ENCODE measurements around the gene LCE3E. TPM values are rescaled to one million over a fixed set of nuclear protein-coding genes. Genes with fewer than 3 reads are reported as not detected.

LCE3E gene
- total RNA-seq, 1 experiment from 2014 or later = not detected

DNA sequence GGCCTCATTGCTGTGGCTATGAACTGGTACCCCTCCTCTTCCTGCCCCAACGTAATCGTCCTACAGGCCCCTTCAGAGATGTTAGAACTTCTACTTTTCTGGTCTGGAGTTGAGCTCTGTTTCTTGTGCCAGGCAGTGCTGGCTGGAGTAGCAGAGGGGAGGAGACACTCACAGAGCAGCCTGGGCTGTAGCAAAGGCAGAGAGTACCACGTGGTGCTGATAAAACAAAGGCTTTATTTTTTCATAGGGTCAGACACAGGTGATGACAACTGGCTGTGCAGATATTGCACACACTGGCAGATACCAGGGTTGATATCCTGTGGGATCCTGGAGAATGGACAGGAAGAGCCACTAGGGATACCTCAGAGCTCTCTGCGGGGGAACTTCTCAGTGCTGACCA is 29.1 kb downstream of the LCE3E start:
- DNase-seq = no peak
- Histone ChIP-seq H3K27me3 (ENCODE audit: control insufficient read depth, insufficient read depth, low read length) (no peaks in the 10 kb centered on the region), H3K36me3 (replicated peaks; ENCODE audit: control insufficient read depth, insufficient read depth, low read length) (no peaks in the 10 kb centered on the region), H3K4me3 (ENCODE audit: insufficient read depth, low read depth, low read length) (no peak overlapping the region)

DNA sequence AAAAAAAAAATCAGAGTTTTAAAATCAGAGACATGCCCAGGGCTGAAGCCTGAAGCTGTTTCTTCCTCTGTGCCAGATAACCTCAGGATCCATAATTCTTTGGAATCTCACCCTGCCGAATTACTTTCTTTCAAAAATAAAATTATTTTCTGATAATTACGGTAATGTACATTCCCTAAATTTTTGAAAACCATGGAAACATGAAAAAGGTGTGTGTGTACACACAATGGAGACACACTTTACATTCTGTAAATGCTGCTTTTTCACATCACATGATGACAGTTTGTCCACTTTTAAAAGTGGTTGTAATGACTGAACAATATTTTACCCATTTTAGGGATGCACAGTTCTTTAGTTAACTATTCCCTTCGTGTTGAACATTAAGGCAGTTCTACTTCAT is 30.8 kb downstream of the LCE3E start:
- no peaks in the 10 kb centered on the region for H3K36me3 ChIP-seq (replicated peaks; ENCODE audit: control insufficient read depth, insufficient read depth, low read length)
- DNase-seq = no peak
- H3K27me3 ChIP-seq (ENCODE audit: control insufficient read depth, insufficient read depth, low read length) = no peaks in the 10 kb centered on the region
- no peak overlapping the region for H3K4me3 ChIP-seq (ENCODE audit: insufficient read depth, low read depth, low read length)

DNA sequence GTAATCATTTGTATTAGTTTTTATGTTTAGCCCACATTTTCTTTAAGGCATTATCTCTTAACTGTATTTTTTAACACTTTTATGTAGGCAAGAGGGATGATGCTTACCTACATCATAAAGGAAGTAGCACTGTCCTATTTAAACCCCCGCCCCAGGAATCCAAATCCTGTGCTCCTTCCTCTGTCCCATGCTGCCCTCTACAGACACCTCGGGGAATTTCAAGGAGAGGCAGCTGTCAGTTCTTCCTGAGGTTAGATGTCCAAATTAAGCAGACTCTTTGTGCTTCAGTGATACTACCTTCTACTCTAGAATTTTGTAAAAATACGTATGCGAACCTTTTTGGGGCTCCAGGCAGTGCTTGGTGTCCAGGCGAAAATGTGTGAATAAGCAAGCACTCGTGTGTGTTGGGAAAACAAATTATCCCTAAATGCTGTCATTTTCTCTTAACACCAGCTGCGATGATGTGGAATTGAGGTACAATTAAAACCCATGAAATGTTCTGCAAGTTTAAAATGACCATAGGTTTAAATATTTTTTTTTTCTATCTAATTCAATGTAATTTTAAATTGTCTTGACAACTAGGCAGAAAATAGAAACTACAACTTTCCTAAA is 33.1 kb downstream of the LCE3E start:
- DNase-seq = peak; percentile 28

DNA sequence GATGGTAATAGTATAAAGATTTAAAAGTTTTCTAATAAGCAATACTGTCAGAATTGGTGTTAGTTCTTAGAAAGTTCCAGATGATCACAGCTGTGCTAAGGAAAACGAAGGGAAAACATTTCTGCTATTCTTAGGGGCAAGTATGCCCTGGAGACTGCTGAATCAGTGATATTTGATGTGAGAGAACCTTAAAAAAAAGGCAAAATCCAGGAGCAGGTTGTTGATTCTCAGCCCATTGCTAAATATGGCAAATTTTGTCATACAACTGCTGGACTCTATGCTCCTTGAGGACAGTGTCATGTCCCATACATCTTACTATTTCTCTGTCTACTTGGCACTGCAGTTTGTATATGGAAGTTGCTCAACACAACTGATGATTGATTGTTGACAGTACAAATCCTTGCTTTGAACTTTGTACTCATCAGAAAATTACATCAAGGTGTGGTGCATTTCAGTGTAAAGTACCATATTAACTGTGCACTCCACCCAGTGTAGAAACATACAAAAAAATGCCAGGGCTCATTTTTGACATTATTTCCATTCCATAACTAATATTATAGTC is 41.4 kb downstream of the LCE3E start:
- H3K36me3 ChIP-seq (replicated peaks; ENCODE audit: control insufficient read depth, insufficient read depth, low read length) = no peaks in the 10 kb centered on the region
- no peak for DNase-seq
- no peak overlapping the region for H3K4me3 ChIP-seq (ENCODE audit: insufficient read depth, low read depth, low read length)
- H3K27me3 ChIP-seq (ENCODE audit: control insufficient read depth, insufficient read depth, low read length) = no peaks in the 10 kb centered on the region

More for the DNA sequence above, 33.1 kb downstream of the LCE3E start:
- Histone ChIP-seq H3K27me3 (ENCODE audit: control insufficient read depth, insufficient read depth, low read length) (no peaks in the 10 kb centered on the region), H3K4me3 (ENCODE audit: insufficient read depth, low read depth, low read length) (no peak overlapping the region), H3K36me3 (replicated peaks; ENCODE audit: control insufficient read depth, insufficient read depth, low read length) (no peaks in the 10 kb centered on the region)

DNA sequence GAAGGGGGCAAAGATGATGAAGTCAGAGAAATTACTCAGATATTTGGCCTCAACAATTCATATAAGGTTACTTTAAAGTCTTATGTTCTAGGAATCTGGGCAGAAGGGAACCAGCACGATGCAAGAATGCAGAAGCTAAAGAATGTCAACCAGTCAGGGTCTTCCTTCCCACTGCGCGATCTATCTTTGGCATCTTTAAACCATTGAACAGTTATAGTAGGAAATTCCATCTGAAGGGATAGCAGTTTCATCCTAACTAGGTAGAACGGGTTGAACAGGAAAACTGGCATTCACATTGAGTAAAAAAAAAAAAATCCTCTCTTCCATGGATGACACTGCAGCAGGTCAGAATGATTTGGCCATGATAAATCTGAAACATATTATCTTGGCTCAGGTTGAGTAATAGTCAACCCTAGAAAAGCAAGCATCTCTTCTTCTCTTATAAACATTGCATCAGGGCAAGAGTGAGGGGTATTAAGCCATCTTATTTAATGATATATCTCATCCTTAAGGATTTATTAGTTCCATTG is 46.0 kb downstream of the LCE3E start:
- no peak overlapping the region for H3K4me3 ChIP-seq (ENCODE audit: insufficient read depth, low read depth, low read length)
- no peak for DNase-seq
- H3K27me3 ChIP-seq (ENCODE audit: control insufficient read depth, insufficient read depth, low read length) = no peaks in the 10 kb centered on the region
- no peaks in the 10 kb centered on the region for H3K36me3 ChIP-seq (replicated peaks; ENCODE audit: control insufficient read depth, insufficient read depth, low read length)

DNA sequence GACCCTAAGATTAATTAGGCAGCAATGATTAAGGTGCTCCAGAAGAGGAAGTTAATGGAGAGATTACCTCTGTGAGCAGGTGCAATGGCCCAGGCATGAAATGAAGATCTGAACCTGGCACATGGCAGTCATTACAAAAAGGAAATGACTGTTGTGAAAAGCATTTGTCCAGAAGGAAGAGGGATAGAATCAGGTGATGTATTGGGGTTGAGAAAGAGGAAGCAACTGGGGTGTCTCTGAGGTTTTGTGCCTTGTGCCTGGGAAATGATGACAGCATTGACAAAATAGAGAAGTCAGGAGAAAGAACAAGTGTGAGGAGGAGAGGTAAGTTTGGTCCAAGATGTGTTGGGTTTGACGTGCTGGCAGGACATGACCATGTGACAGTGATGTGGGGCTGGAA is 46.7 kb downstream of the LCE3E start:
- no peak for DNase-seq
- no peak overlapping the region for H3K4me3 ChIP-seq (ENCODE audit: insufficient read depth, low read depth, low read length)
- no peaks in the 10 kb centered on the region for H3K27me3 ChIP-seq (ENCODE audit: control insufficient read depth, insufficient read depth, low read length)
- H3K36me3 ChIP-seq (replicated peaks; ENCODE audit: control insufficient read depth, insufficient read depth, low read length) = no peaks in the 10 kb centered on the region

- no peaks in the 10 kb centered on the region for H3K36me3 ChIP-seq (replicated peaks; ENCODE audit: control insufficient read depth, insufficient read depth, low read length)
- H3K27me3 ChIP-seq (ENCODE audit: control insufficient read depth, insufficient read depth, low read length) = no peaks in the 10 kb centered on the region
- H3K4me3 ChIP-seq (ENCODE audit: insufficient read depth, low read depth, low read length) = no peak overlapping the region
- DNase-seq = no peak
Measured at GRCh38 chr1:152517237-152517811, 49.3 kb downstream of the LCE3E start.

DNA sequence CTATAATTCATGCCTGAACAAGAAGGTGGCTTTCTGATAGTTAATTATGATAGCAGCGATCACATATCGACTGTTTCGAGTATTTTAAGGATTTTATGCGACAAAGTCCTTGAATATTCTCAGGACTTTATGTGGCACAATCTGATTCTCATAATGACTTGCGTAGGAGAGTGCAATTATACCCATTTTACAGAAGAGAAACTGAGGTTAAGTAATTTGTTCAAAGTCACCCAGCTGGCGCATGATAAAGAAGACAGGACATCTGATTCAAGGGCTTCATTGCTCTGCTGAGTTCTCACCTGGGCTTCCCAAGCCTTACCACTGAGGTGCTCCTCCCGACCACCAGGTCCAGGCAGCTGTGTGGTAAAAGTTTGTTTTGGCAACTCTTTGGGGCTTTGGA is 50.5 kb downstream of the LCE3E start:
- Histone ChIP-seq H3K4me3 (ENCODE audit: insufficient read depth, low read depth, low read length) (no peak overlapping the region), H3K36me3 (replicated peaks; ENCODE audit: control insufficient read depth, insufficient read depth, low read length) (no peaks in the 10 kb centered on the region), H3K27me3 (ENCODE audit: control insufficient read depth, insufficient read depth, low read length) (no peaks in the 10 kb centered on the region)
- no peak for DNase-seq

Other genes starting within 250 kb of the LCE3E start
- gene FLG, start 241.5 kb downstream of the LCE3E start, total RNA-seq (2014; rRNA removed; shearing (Covaris generic)) = not detected in 2 replicates
- not detected in 2 replicates for gene FLG2, start 206.8 kb downstream of the LCE3E start, total RNA-seq (2014; rRNA removed; shearing (Covaris generic))
- gene CRNN, start 152.5 kb downstream of the LCE3E start, total RNA-seq (2014; rRNA removed; shearing (Covaris generic)) = not detected in 2 replicates
- gene LCE5A, start 56.0 kb downstream of the LCE3E start, total RNA-seq (2014; rRNA removed; shearing (Covaris generic)) = not detected in 2 replicates
- gene CRCT1, start 52.3 kb downstream of the LCE3E start, total RNA-seq (2014; rRNA removed; shearing (Covaris generic)) = not detected in 2 replicates
- gene LCE3D, start 13.7 kb upstream of the LCE3E start, total RNA-seq (2014; rRNA removed; shearing (Covaris generic)) = not detected in 2 replicates
- not detected in 2 replicates for gene LCE3C, start 33.5 kb upstream of the LCE3E start, total RNA-seq (2014; rRNA removed; shearing (Covaris generic))
- not detected in 2 replicates for gene LCE3B, start 47.0 kb upstream of the LCE3E start, total RNA-seq (2014; rRNA removed; shearing (Covaris generic))
- gene LCE3A, start 56.3 kb upstream of the LCE3E start, total RNA-seq (2014; rRNA removed; shearing (Covaris generic)) = not detected in 2 replicates
- not detected in 2 replicates for gene LCE2D, start 96.6 kb upstream of the LCE3E start, total RNA-seq (2014; rRNA removed; shearing (Covaris generic))
- gene LCE2C, start 108.5 kb upstream of the LCE3E start, total RNA-seq (2014; rRNA removed; shearing (Covaris generic)) = not detected in 2 replicates
- gene LCE2B, start 119.3 kb upstream of the LCE3E start, total RNA-seq (2014; rRNA removed; shearing (Covaris generic)) = not detected in 2 replicates
- gene LCE2A, start 131.6 kb upstream of the LCE3E start, total RNA-seq (2014; rRNA removed; shearing (Covaris generic)) = not detected in 2 replicates
- not detected in 2 replicates for gene LCE4A, start 141.4 kb upstream of the LCE3E start, total RNA-seq (2014; rRNA removed; shearing (Covaris generic))
- gene KPRP, start 191.2 kb upstream of the LCE3E start, total RNA-seq (2014; rRNA removed; shearing (Covaris generic)) = not detected in 2 replicates
- not detected in 2 replicates for gene LCE1F, start 208.4 kb upstream of the LCE3E start, total RNA-seq (2014; rRNA removed; shearing (Covaris generic))
- not detected in 2 replicates for gene LCE1E, start 219.5 kb upstream of the LCE3E start, total RNA-seq (2014; rRNA removed; shearing (Covaris generic))
- gene LCE1D, start 229.9 kb upstream of the LCE3E start, total RNA-seq (2014; rRNA removed; shearing (Covaris generic)) = not detected in 2 replicates
- not detected in 2 replicates for gene LCE1C, start 239.9 kb upstream of the LCE3E start, total RNA-seq (2014; rRNA removed; shearing (Covaris generic))
- not detected in 2 replicates for gene LCE1B, start 245.2 kb upstream of the LCE3E start, total RNA-seq (2014; rRNA removed; shearing (Covaris generic))